DMS53 (cell line): Measurements from ENCODE around the gene LRP1B.
A peak's percentile ranks its signal among the peaks of the same experiment; 100 is the strongest.

Experiments
- DNase-seq: peaks from one replicate; lab custom pipeline; 2025; lab: John Stamatoyannopoulos, UW

The LRP1B gene

DNA sequence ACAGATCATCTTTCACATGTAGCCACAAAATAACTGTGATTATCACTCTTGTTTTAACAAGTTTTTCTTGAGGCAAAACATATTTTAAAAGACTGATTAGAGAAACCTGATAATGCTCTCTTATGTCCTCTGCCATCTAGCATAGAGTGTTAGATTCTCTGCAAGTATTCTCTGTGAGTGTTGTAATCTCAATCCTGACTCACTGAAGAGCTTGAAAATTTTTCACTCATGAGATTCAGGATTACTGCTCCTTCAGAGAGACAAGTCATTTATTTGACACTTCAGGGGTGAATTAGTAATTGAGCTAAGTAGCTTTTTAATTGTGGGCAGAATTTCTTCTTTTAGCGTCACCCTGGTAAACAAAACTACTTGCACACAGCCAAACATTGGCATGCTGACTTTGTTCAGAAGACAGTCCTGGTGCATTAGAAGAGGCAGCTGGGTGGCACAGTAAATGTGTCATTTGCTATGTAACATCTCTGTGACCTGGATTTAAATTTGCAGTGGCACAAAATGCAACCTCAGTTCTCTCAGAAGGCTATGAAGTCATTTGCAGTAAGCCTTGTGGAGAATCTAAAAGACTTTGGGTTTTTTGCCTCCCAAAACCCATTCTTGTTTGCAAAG lies 172.9 kb downstream of the LRP1B start:
- peak; percentile 6 for DNase-seq

DNA sequence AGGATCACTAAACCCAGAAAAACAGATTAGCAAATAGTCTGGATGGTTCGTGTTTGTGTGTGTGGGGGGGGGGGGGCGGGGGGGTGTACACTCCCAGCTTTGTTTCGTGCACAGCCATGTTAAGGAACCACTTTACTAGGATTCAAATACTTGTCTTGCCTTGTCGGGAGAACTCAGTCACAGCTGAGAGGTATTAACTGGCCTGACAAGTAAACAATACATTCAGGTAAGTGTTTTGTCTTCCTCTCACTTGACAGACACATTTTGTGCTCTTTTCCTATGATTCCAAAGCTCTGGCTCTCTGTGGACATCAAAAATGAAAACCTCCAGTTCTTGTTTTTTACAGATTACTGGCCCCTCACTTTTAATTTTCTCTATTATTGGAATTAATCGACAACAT lies 173.5 kb downstream of the LRP1B start:
- peak; percentile 59 for DNase-seq

DNA sequence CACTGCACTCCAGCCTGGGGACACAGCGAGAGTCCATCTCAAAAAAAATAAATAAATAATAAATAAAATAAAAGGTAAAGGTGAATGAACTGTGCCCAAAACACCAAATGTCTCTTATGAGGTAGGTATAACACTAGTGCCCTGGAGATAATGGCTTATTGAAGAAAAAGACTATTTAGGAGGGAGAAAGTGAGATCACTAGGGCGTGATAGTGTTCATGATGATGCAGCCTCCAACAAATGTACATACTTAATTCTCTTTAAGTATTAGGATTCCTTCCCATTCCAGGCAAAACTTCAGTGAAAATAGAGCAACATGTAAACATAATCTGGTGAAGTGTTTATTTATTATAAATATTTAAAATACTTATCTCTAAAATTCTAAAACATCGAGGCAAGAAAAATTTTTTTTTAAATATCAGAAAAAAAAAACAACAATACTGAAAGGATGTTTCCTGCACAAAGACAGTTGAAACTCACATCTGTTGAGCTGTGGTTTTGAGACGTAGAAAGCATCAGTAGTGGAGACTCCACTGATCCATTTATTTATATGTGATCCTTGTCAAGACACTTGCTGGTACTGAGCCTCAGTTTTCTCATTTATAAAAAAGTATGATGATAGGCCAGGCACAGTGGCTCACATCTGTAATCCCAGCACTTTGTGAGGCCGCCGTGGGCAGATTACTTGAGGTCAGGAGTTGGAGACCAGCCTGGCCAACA lies 183.3 kb downstream of the LRP1B start:
- no peak for DNase-seq

DNA sequence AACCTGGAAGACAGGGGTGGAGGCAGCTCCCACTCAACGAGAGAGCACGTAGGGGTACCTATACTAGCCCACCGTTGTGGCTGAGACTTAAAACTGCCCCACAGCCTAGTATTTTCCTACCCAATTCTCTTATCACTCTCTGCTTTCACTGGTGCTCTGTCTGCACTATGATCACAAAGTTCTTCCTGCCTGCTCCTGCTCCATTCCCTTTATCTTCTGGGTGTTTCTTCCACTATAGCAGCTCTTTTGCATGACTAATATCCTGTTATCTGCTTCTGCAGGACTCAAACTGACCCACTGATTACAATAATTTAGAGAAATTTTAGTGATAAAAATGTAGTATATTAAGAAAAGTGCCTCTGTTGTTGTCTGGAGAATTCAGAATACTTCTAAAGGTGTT lies 184.8 kb downstream of the LRP1B start:
- DNase-seq: no peak

DNA sequence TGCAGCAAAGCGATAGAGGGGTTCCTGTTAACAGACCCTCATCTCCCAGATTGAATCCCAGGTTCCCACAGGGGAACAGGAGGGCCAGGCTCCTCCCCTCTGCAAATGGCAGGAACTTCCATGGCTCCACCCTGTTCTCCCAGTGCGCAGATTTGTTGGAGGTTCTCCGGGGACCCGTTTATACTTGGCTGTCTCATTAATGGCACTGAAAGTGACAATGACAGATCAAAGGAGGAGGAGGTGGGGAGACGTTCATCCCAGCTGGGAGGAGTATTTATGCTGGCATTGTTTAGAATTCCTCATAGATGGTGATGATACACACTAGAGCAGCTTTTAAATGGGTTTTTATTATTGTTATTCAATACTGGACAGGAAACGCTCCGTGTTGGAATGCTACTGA lies 186.9 kb downstream of the LRP1B start:
- DNase-seq: no peak

DNA sequence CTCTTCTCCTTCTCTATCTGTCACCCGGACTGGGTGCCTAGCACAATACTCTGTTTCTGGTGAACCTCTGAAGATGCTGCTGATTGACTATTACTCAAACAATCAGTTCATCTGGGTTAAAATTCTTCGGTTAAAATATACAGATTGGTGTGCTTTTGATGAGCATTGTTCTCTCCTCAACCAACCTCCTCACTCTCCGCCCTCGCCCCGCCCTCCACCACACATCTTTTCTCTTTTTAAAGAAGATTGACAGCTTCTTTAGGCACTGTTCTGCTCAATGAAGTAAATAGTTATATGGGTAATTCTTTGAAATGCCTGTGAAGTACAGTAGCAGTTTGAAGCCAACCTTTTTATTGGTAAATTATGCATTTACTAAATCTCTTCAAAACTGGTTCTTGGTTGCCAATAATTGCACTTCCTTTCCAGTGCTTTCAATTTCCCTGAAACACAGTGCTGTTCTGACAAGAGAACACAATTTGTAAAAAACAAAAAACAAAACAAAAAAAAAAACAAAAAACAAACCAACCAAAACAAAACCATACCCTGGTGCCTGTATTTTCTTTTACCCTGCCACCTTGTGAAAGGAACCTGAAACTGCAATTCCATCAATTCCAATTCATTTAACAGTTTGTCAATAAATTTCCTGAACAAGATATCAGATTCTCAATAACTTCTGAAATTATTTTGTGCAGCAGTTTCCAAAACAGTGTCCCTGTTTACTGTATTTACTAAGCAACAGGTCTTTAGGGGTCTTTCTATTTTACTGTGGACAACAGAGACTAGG lies 188.6 kb downstream of the LRP1B start:
- no peak for DNase-seq

DNA sequence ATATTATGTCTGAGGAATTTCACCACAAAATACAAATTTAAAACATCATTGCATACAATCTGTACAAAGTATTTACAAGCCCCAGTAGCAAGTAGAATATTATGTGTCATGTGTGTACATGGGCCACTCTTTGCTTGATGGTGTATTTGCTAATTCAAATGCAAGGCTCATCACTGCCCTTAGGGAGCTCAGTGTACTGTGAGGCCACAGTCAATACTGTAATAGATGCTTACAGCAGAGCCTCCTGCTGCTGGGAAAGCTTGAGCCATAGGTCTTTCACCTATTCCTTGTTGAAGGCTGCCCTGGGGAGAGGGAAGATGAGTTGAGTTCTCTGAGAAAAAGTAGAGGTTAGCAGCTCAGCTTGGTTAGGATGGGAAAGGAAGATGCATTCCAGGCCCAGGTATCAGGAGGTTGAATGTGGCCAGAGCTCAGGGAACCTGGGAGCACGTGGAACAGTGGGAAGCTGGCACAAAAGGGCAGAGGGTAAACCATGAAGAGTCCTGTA lies 189.6 kb downstream of the LRP1B start:
- DNase-seq: no peak

DNA sequence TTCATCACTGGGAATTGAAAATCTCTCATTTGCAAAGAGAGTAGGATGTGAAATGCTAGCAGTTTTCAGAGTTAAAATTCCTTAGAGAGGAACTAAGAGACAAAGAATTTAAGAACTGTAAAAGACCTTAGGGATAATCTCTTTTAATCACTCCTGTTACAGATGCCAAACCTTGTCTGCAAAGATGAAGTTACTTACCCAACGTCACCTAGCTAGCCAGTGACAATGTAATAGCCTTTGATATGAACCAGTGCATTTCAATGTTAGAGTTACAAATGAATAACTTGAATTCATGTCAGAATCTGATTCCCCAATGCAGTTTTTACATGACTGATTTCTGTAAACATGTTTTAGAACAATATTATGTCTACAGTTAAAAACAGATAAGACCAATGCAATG lies 190.1 kb downstream of the LRP1B start:
- DNase-seq: no peak

DNA sequence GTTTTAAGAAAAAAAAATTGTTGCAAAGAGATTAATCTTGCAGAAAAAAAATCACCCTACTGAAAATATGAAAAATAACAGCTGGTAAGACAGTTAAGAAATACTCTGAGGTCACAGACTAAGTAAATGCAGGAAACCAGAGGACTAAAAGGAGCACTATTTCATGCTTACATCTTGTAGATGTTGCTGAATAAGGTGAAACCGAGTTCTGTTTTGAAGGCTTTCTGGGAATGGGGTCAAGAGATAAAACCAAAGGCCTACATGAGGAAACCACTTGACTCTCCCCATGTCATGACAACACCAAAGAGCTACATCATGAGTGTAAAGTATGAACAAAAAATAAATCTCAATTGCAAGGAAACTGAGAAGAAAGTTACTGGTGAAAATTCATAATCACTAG lies 197.6 kb downstream of the LRP1B start:
- DNase-seq: no peak

DNA sequence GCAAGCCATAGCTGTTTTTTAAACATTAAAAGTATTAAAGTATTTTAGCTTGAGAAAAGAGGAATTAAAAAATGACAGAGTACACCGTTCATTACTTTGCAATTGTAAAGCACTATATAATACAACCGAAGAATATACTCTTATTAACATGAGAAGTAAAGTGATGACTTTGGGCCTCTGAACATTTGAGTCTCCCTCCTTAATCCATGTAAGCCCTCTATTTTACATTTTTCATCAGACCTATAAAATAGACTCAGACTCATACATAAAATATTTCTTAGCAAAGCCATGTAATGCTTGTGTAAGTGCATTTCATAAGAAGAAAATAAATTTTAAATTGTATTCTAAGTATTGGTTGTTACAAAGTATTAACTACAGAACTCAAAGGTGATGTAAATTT lies 198.6 kb downstream of the LRP1B start:
- no peak for DNase-seq

DNA sequence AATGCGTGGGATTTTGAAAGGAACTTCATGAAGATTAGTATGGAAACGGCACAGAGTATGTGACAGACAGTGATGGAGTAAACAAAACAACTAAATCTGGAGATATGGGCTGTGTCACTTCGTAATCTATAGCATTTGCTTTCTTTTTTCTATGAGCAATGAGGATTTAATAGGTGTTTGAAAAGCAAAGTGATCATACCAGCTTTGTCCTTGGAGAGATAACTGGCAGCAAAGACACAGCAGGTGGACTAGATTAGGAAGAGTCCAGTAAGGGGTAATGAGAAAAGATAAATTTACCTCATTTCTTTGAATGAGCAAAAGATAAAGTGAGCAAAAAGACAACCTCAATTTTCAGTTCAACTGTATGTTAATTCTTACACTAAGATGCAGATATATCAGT lies 199.0 kb downstream of the LRP1B start:
- DNase-seq: no peak

DNA sequence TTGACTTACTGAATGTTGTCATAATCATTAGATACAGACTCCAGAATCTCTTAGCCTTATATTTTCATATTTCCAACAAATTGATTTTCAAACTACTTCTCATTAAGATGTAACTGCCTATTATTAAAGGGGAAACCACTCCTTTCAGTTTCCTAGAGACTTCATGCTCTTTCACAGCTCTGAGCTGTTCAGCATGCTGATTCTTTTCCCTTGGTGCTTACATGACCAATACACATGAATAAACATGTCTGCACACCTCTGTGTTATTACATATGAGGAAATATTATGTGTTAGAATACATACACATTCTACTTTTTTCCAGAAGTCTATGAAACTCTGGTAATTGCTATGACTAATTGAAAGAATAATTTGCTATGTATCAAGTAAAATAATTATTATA lies 200.0 kb downstream of the LRP1B start:
- no peak for DNase-seq

DNA sequence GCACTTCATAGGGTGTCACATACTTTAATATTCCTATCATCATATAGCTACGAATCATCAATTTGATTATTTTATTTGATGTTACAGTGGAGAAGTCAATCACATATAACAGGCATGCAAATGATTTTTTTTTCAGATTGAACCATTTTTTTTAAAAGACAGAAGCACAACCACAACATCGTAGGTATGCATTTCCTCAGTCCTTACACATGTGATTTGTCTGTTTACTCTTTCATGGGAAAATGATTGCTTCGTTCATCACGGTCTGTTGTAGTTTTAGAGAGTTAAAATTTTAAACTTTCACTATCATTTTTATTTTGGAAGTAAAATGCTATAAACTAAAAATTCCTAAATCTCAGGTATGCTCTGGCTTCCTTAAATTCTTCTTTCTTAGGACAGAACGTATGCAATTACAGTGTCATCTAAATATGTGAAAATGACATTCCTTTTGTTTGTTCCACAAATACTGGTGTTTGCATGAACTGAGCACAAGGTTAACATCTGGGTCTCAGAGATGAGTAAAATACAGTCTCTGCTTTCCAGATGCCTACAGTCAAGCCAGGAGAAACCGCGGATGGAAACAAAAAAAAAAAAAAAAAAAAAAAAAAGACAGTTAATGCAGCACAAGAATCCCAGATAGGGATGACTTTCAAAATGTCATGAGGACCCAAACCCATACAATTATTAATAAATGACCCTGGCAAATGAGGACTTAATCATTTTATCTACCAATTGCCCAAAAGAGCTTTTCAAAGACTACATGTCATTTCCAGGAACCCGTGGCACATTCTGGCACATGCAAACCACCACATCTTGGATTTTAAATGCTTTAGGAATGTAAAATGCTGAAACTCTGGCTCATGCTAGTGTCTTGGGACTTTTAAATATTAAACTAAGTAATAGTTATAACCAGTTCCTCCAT lies 201.2 kb downstream of the LRP1B start:
- DNase-seq: no peak

DNA sequence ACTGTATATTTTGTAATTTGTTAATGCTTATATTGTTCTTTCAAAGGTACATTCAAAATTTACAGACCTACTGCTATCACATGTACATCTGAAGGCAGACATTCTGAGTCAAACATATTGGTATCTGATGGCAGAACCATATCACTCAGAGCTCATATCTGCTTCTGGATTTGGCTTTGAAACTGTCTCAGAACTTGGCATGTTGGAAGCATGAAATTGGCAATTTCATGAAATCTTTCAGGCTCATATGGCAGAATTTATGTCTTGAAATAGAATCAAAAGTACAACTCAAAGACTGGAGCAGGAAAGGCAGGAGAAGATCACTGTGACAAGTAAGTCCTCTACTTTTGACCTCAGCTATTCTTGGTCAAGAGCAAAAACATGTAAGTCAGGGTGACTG lies 202.3 kb downstream of the LRP1B start:
- DNase-seq: no peak

DNA sequence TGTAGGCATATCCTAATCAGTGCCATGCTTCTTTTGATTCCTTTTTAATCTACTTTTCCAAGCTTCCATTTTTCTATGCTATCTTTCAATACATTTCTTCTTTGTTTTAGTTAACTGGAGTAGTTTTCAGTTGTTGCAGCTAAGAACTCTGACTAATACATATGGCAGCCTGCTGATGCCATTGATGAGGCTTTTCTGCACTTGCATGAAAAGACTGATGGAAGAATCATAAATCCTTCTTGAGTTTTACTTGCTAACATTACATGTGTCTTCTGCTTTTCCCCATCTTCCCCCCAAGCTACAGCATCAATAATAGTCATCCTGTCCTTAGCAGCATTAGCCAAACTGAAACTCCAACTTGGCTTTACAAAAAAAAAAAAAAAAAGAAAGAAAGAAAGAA lies 203.3 kb downstream of the LRP1B start:
- DNase-seq: no peak

DNA sequence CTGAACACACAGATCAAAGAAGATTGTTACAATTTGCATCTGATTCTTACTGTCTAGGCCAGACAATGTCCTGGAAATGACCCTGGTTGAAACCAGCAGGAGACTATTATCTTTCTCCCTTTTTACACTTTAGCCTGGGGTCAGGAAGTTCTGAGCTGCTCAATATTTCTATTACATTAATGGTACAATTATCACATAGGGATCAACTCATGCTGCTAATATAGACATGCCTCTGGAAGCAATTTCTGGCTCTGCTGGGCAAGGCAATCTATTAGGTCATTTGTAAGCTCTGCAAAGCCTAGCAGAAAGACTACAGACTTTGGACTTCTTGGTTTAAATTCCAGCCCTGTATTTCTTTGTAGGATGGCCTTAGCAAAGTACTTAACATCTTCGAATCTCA lies 205.3 kb downstream of the LRP1B start:
- no peak for DNase-seq

DNA sequence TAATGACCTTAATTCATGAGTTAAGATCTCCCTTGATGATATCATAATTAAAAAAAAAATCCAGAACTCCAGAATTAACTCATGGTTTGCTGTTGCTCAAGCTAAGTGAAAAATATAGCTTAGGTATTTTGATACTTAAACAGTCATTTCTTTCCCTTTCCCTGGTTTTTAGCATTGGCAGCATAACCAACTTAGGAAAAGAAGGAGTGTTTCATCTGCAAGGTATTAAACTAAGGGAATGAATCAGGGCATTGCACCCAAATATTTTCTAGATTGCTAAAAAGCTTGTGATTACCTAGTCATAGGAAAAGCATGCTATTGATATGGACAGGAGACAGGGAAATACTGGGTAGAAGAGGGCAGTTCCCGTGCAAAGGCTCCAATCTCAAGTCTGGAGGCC lies 207.2 kb downstream of the LRP1B start:
- no peak for DNase-seq

DNA sequence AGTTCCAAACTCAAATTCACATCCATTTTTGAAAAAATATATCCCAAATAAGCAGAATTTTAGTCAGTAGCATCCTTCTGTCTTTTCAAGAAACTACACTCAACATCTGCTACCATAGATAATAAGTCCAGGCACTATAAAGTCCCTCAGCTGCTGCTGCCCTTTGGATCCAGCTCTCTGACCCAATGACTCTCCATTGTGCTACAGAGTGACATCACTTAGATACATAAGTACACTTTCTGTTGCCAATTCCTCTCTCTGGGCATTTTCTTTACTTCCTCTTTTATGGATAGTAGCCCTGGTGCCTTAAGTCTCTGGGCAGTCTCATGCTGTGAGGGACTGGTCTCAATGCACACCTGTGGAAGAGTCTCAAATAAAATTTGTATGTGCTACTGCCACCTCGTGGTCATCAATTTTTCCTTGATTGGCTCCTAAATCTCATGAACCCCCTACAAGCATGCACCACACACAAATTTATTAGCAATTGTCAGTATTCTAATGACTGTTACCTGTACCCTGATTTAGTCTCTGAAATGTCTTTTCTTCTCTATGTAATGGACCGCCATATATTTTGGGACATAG lies 219.2 kb downstream of the LRP1B start:
- DNase-seq: peak; percentile 62

DNA sequence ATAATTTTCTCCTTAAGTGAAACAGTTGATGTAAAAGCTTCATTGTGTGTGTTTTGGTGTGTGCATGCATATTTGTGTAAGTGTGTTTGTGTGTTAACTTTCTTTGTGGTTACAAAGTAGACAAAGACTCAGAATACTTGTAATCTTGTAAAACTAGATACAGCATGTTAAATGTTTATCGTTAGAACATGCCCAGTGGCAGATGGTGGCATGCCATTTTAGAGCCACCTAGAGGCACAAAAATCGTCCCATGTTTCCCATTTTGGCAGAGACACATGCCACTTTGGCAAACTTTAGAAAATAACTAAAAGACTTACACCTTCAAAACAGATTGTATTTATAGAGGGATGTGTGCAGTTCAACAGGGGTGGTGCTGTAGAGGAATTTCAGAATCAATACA lies 224.1 kb downstream of the LRP1B start:
- DNase-seq: no peak

DNA sequence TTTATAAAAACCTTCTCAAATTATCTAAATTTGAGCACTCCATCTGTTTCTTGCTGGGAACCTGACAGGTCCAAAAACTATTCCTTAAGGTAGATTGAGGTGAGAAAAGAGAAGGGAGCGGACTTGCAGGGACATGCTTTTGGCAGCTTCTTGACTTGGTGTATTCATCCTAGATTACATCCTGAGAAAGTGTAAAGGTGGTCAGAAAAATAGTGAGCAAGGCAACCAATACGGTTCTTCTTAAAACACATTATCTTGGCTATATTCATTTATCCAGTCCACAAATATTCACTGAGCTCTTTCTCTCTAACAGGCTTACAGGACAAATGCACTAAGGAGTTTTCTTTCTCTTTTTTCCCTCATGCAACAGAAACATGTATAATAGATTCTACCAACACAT lies 230.0 kb downstream of the LRP1B start:
- DNase-seq: no peak

DNA sequence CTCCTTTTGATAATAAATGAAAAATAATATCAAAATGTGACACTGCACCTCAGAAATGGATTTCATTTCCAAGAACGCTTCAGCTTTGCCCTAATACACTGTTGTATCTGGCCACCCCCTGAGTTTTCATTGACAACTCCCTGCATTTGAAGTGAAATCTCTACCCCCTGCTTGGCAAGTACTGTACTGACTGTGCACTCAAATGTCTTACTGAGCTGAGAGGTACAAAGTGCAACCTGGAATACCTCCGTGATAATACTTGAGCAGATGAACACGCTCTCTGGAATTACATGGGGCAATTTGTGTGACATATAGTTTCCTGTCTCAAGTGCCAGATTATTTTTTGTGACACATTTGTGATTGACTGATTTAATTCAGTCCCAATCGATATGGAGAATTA lies 231.1 kb downstream of the LRP1B start:
- DNase-seq: peak; percentile 28

DNA sequence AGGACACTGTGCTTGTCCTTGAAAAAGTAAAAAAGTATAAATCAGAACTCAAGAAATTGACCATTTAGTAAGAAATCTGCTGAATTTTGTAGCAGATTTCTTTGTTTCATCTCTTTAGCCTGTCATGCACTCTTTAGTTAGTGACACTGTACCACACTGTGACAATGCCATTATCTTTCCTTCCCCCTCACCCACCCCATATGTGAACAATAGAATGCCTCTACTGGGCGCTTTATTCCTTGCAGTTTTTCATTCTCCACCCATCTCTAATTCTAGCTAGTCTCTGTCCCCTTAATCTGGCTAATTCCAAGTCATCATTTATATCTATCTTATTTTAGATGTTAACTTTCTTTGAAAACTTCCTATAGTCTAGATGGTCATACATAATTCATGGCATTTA lies 241.0 kb downstream of the LRP1B start:
- DNase-seq: no peak
